Keratinocyte (primary cell): ENCODE data around the gene RHEB.

Experiments
- EZH2 ChIP-seq: IDR thresholded peaks from one replicate; pipeline ENCODE4 v1.6.1; 2012; ENCODE audit warnings: inconsistent platforms, mild to moderate bottlenecking, low read length, moderate library complexity
- TF ChIP-seq, protein P1 (sequence below), 3 experiments: IDR thresholded peaks in 1 of 3; conservative IDR thresholded peaks in 1 of 3; optimal IDR thresholded peaks in 1 of 3; 2 replicates in 2 of 3; 3 replicates in 1 of 3; pipeline versions ENCODE3 to v1.5.1; 2011; ENCODE audit warnings: low read length in 3 of 3, mild to moderate bottlenecking in 3 of 3, moderate library complexity in 2 of 3, control low read depth in 1 of 3, inconsistent platforms in 1 of 3; ENCODE audit not compliant: insufficient read depth in 2 of 3; ENCODE audit errors: extremely low read depth in 1 of 3

DNA sequence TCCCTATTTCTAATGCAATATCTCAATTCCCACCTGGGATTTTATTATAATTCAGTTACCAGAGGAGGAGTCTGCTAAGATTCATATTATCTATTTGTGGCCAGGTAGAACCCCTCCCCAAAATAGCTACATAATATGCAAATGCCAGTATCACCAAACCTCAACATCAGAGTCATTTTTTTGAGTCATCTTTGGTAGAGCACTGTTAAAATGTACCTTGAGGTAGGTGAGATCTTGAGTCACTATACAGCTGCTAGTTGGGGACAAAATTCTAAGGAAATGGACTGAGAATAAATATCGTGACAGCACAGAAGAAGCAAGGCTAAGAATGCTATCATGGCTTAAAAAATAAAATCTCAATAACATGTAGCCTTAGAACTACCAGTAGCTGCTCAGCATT lies 75.1 kb downstream of the RHEB start:
- TF ChIP-seq, protein P1, sequence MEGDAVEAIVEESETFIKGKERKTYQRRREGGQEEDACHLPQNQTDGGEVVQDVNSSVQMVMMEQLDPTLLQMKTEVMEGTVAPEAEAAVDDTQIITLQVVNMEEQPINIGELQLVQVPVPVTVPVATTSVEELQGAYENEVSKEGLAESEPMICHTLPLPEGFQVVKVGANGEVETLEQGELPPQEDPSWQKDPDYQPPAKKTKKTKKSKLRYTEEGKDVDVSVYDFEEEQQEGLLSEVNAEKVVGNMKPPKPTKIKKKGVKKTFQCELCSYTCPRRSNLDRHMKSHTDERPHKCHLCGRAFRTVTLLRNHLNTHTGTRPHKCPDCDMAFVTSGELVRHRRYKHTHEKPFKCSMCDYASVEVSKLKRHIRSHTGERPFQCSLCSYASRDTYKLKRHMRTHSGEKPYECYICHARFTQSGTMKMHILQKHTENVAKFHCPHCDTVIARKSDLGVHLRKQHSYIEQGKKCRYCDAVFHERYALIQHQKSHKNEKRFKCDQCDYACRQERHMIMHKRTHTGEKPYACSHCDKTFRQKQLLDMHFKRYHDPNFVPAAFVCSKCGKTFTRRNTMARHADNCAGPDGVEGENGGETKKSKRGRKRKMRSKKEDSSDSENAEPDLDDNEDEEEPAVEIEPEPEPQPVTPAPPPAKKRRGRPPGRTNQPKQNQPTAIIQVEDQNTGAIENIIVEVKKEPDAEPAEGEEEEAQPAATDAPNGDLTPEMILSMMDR (optimal IDR thresholded peaks at IDR 0.05 in 1 of 3, IDR thresholded peaks at IDR 0.05 in 1 of 3, conservative IDR thresholded peaks at IDR 0.05 in 1 of 3; ENCODE audit: extremely low read depth in 1 of 3, insufficient read depth in 2 of 3, low read length in 3 of 3) = no peak
- no peak for TF ChIP-seq EZH2
